ENCODE results near the gene HTR1D. TPM values are rescaled to one million over a fixed set of nuclear protein-coding genes. Genes with fewer than 3 reads are reported as not detected.

Gene HTR1D
- total and polyA plus RNA-seq, 4 donors, result 0.05 TPM; not detected in 3

GRCh38 chr1:23185381-23185780 lies 31.9 kb downstream of the HTR1D start:
- Histone ChIP-seq H3K36me3 (ENCODE audit: control insufficient read depth in 4 of 4, insufficient read depth in 3 of 4, low read depth in 1 of 4, low read length in 3 of 4) (no peaks in the 10 kb centered on the region), H3K9me3 (ENCODE audit: control insufficient read depth in 4 of 4, low read length in 3 of 4) (no peaks in the 10 kb centered on the region), H3K9ac (ENCODE audit: low read depth in 1 of 2, low read length in 2 of 2) (no peak overlapping the region), H3K4me3 (ENCODE audit: low read depth in 1 of 3, low read length in 3 of 3) (no peak overlapping the region), H3K4me1 (ENCODE audit: control insufficient read depth in 4 of 4, insufficient read depth in 4 of 4, low read length in 3 of 4) (peaks cover 0 to 16% (median 5%) of the 10 kb centered on the region in 4 donors), H3K27ac (ENCODE audit: low read depth in 1 of 2, low read length in 2 of 2) (no peak overlapping the region), H3K27me3 (ENCODE audit: control insufficient read depth in 4 of 4, insufficient read depth in 4 of 4, low read length in 3 of 4) (no peaks in the 10 kb centered on the region)
- no peak for DNase-seq (ENCODE audit: low spot score)
- TF ChIP-seq ZBTB33 (IDR thresholded peaks at IDR 0.05) (no peak), HNF4A (conservative IDR thresholded peaks at IDR 0.05) (no peak), SP1 (IDR thresholded peaks at IDR 0.05) (no peak), JUND (IDR thresholded peaks at IDR 0.05) (no peak), CTCF (IDR thresholded peaks at IDR 0.05; ENCODE audit: low read depth, low read length, missing input control) (no peak), NR2F2 (IDR thresholded peaks at IDR 0.05) (no peak), ATF3 (IDR thresholded peaks at IDR 0.05) (no peak), RAD21 (IDR thresholded peaks at IDR 0.05) (no peak), MAX (IDR thresholded peaks at IDR 0.05) (no peak), TAF1 (conservative IDR thresholded peaks at IDR 0.05) (no peak), RXRA (IDR thresholded peaks at IDR 0.05) (no peak), EGR1 (IDR thresholded peaks at IDR 0.05; ENCODE audit: low read depth in 2 of 2) (no peak), HNF4G (IDR thresholded peaks at IDR 0.05) (no peak), FOXA1 (IDR thresholded peaks at IDR 0.05) (no peak)
- WGBS, result 69% methylated on average over 4 of the region's 4 CpGs

GRCh38 chr1:23184212-23184934 lies 32.9 kb downstream of the HTR1D start:
- peak; percentile 40 for DNase-seq (ENCODE audit: low spot score)
- 11% methylated on average over 10 of the region's 10 CpGs for WGBS
- Histone ChIP-seq H3K36me3 (ENCODE audit: control insufficient read depth in 4 of 4, insufficient read depth in 3 of 4, low read depth in 1 of 4, low read length in 3 of 4) (no peaks in the 10 kb centered on the region), H3K4me3 (ENCODE audit: low read depth in 1 of 3, low read length in 3 of 3) (peak overlapping the region in 1 of 3 donors; percentile 36), H3K9me3 (ENCODE audit: control insufficient read depth in 4 of 4, low read length in 3 of 4) (no peaks in the 10 kb centered on the region), H3K4me1 (ENCODE audit: control insufficient read depth in 4 of 4, insufficient read depth in 4 of 4, low read length in 3 of 4) (peaks cover 0 to 16% (median 5%) of the 10 kb centered on the region in 4 donors), H3K27me3 (ENCODE audit: control insufficient read depth in 4 of 4, insufficient read depth in 4 of 4, low read length in 3 of 4) (no peaks in the 10 kb centered on the region), H3K9ac (ENCODE audit: low read depth in 1 of 2, low read length in 2 of 2) (no peak overlapping the region), H3K27ac (ENCODE audit: low read depth in 1 of 2, low read length in 2 of 2) (no peak overlapping the region)
- TF ChIP-seq RAD21 (IDR thresholded peaks at IDR 0.05), result peak; percentile 95 to 96
- no peak for TF ChIP-seq YY1 (IDR thresholded peaks at IDR 0.05)
- no peak for TF ChIP-seq RXRA (IDR thresholded peaks at IDR 0.05)
- peak; percentile 57 for TF ChIP-seq CTCF (IDR thresholded peaks at IDR 0.05; ENCODE audit: low read depth, low read length, missing input control)
